Measurements from ENCODE around the gene PPP3CA. TPM values are rescaled to one million over a fixed set of nuclear protein-coding genes. Genes with fewer than 3 reads are reported as not detected.
A peak's percentile ranks its signal among the peaks of the same experiment; 100 is the strongest.

PPP3CA gene
- total RNA-seq, 1 experiment from 2014 or later, result 40.2 TPM

DNA sequence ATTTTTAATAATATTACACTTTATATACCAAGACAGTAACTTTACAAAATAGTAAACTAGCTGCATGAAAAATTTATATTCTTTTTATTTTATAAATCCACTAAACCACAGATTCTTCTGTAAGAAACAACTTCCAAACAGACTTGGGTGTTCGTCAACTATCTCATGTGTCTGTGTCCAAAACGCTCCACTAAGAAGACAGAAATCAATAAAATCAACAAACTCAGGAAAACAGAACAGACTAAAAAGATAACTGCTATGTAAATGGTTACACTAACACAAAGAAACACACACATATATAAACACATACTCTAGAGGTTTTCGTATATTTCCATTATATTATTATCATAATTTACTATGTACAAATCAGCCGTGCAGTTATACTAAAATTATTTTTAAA lies 158.4 kb downstream of the PPP3CA start:
- intact Hi-C loops (cut with micrococcal nuclease; ENCODE audit: unreplicated experiment), result no loop called here
- CTCF ChIA-PET, result no interaction called here
- no peaks in the 10 kb centered on the region for H3K9me2 ChIP-seq (ENCODE audit: insufficient read depth)
- no peaks in the 10 kb centered on the region for H3K79me2 ChIP-seq (ENCODE audit: low read depth)
- no peaks in the 10 kb centered on the region for H4K20me1 ChIP-seq (ENCODE audit: insufficient read depth)
- H3K27me3 ChIP-seq (ENCODE audit: insufficient read depth, low read depth), result no peaks in the 10 kb centered on the region
- POLR2A ChIA-PET (ENCODE audit: unreplicated experiment), result no interaction called here
- no TSS peak for BruUV-seq (replicated peaks)
- peaks cover 3% of the 10 kb centered on the region; the same call in 1 of the 2 replicates for H3K4me1 ChIP-seq (replicated peaks; ENCODE audit: insufficient read depth)
- no peaks in the 10 kb centered on the region for H3F3A ChIP-seq (ENCODE audit: insufficient read depth, low read depth)
- no peak overlapping the region for H2AFZ ChIP-seq
- no peak overlapping the region for H3K4me2 ChIP-seq
- no peak overlapping the region for H3K27ac ChIP-seq
- H3K9me3 ChIP-seq (ENCODE audit: insufficient read depth, low read depth), result no peaks in the 10 kb centered on the region
- DNase-seq, result no peak
- no peak for TF ChIP-seq EZH2 (IDR thresholded peaks at IDR 0.05; ENCODE audit: low read depth)
- TF ChIP-seq, protein P1, sequence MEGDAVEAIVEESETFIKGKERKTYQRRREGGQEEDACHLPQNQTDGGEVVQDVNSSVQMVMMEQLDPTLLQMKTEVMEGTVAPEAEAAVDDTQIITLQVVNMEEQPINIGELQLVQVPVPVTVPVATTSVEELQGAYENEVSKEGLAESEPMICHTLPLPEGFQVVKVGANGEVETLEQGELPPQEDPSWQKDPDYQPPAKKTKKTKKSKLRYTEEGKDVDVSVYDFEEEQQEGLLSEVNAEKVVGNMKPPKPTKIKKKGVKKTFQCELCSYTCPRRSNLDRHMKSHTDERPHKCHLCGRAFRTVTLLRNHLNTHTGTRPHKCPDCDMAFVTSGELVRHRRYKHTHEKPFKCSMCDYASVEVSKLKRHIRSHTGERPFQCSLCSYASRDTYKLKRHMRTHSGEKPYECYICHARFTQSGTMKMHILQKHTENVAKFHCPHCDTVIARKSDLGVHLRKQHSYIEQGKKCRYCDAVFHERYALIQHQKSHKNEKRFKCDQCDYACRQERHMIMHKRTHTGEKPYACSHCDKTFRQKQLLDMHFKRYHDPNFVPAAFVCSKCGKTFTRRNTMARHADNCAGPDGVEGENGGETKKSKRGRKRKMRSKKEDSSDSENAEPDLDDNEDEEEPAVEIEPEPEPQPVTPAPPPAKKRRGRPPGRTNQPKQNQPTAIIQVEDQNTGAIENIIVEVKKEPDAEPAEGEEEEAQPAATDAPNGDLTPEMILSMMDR (conservative IDR thresholded peaks at IDR 0.05), result no peak
- no peak overlapping the region for H3K4me3 ChIP-seq
- H3K36me3 ChIP-seq (ENCODE audit: low read depth), result peaks cover 5% of the 10 kb centered on the region; the same call in 1 of the 2 replicates

DNA sequence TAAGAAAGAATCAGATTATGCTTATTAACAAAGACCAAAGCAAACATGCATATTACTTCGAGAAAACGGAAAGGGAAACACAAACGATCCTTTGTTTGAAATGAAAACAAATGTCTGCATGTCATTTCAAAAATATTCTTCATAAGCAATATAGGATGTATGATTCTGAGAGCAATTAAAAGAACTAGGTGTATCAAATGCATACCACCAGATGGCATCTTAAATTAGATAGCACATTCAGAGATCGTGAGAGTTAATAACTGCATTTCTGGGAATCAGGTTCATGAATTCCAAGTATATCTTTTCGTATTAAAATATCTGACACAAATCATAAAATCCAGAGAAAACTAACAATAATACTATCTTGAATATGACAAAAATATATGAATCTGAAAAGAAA lies 159.5 kb downstream of the PPP3CA start:
- Histone ChIP-seq H3K27ac (no peak overlapping the region), H3K4me2 (no peak overlapping the region), H3K36me3 (ENCODE audit: low read depth) (peaks cover 5% of the 10 kb centered on the region; the same call in 1 of the 2 replicates), H3K79me2 (ENCODE audit: low read depth) (no peaks in the 10 kb centered on the region), H3K27me3 (ENCODE audit: insufficient read depth, low read depth) (no peaks in the 10 kb centered on the region), H4K20me1 (ENCODE audit: insufficient read depth) (no peaks in the 10 kb centered on the region), H3K9me3 (ENCODE audit: insufficient read depth, low read depth) (no peaks in the 10 kb centered on the region), H2AFZ (no peak overlapping the region), H3K9me2 (ENCODE audit: insufficient read depth) (no peaks in the 10 kb centered on the region), H3K4me3 (no peak overlapping the region), H3F3A (ENCODE audit: insufficient read depth, low read depth) (no peaks in the 10 kb centered on the region), H3K4me1 (replicated peaks; ENCODE audit: insufficient read depth) (peaks cover 5% of the 10 kb centered on the region; the same call in 1 of the 2 replicates)
- TF ChIP-seq, protein P1 (conservative IDR thresholded peaks at IDR 0.05), result peak; percentile 32; the same call in 1 of the 2 replicates
- TF ChIP-seq EZH2 (IDR thresholded peaks at IDR 0.05; ENCODE audit: low read depth), result no peak
- DNase-seq, result no peak
- ChIA-PET POLR2A (ENCODE audit: unreplicated experiment) (no interaction called here), CTCF (no interaction called here)
- intact Hi-C loops (cut with micrococcal nuclease; ENCODE audit: unreplicated experiment), result no loop called here
- BruUV-seq (replicated peaks), result no TSS peak

- no peaks in the 10 kb centered on the region for H3F3A ChIP-seq (ENCODE audit: insufficient read depth, low read depth)
- no peaks in the 10 kb centered on the region for H4K20me1 ChIP-seq (ENCODE audit: insufficient read depth)
- DNase-seq, result no peak
- H3K4me3 ChIP-seq, result no peak overlapping the region
- H3K4me2 ChIP-seq, result no peak overlapping the region
- ChIA-PET CTCF (no interaction called here), POLR2A (ENCODE audit: unreplicated experiment) (no interaction called here)
- H3K27me3 ChIP-seq (ENCODE audit: insufficient read depth, low read depth), result no peaks in the 10 kb centered on the region
- no peaks in the 10 kb centered on the region for H3K9me2 ChIP-seq (ENCODE audit: insufficient read depth)
- H3K4me1 ChIP-seq (replicated peaks; ENCODE audit: insufficient read depth), result peaks cover 5% of the 10 kb centered on the region; the same call in 1 of the 2 replicates
- H3K36me3 ChIP-seq (ENCODE audit: low read depth), result peaks cover 5% of the 10 kb centered on the region; the same call in 1 of the 2 replicates
- H3K9me3 ChIP-seq (ENCODE audit: insufficient read depth, low read depth), result no peaks in the 10 kb centered on the region
- H3K27ac ChIP-seq, result no peak overlapping the region
- BruUV-seq (replicated peaks), result no TSS peak
- TF ChIP-seq, protein P1 (conservative IDR thresholded peaks at IDR 0.05), result no peak
- no peak for TF ChIP-seq EZH2 (IDR thresholded peaks at IDR 0.05; ENCODE audit: low read depth)
- intact Hi-C loops (cut with micrococcal nuclease; ENCODE audit: unreplicated experiment), result no loop called here
- no peak overlapping the region for H2AFZ ChIP-seq
- no peaks in the 10 kb centered on the region for H3K79me2 ChIP-seq (ENCODE audit: low read depth)
These were observed 160.7 kb downstream of the PPP3CA start for GRCh38 chr4:101186567-101187184.
